MM.1S (cell line): ENCODE results near the gene PDCD10.

Experiments
- EZH2 ChIP-seq: fragments of 300-600 bp; sonication (generic); optimal IDR thresholded peaks from 2 replicates; pipeline ENCODE3; 2017; ENCODE audit warnings: low read depth, mild to moderate bottlenecking, antibody characterized with exemption, low read length, mixed read lengths
- TF ChIP-seq, protein P1 (sequence below): fragments of 300-600 bp; sonication (generic); IDR thresholded peaks from 2 replicates; pipeline ENCODE4 v1.5.1; 2016; ENCODE audit warnings: antibody characterized with exemption, low read length, mixed read lengths

DNA sequence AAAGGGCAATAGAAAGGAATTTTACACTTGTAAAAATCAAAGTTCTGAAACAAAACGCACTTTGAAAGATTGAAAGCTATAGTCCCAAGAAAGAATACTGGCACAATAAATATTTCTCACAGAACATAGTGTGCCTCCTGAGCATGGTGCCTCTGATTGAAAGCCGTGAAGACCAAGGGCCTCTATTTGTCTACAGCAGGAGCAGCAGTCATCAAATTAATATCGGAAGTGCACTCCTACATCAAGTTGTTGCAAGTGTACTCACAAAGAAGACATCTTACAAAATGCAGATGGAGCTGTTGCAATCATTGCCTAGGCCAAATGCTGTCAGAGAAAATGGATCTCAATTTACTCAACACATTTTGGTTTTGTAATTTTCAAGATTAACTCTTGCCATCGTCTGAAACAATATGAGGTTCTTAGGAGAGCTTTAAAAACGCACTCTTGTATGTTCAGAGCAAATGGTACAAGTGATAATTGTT, 71.7 kb downstream of the PDCD10 start:
- TF ChIP-seq, protein P1, sequence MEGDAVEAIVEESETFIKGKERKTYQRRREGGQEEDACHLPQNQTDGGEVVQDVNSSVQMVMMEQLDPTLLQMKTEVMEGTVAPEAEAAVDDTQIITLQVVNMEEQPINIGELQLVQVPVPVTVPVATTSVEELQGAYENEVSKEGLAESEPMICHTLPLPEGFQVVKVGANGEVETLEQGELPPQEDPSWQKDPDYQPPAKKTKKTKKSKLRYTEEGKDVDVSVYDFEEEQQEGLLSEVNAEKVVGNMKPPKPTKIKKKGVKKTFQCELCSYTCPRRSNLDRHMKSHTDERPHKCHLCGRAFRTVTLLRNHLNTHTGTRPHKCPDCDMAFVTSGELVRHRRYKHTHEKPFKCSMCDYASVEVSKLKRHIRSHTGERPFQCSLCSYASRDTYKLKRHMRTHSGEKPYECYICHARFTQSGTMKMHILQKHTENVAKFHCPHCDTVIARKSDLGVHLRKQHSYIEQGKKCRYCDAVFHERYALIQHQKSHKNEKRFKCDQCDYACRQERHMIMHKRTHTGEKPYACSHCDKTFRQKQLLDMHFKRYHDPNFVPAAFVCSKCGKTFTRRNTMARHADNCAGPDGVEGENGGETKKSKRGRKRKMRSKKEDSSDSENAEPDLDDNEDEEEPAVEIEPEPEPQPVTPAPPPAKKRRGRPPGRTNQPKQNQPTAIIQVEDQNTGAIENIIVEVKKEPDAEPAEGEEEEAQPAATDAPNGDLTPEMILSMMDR, result no peak
- TF ChIP-seq EZH2, result no peak
